Nucleus accumbens (tissue), 56 donors: ENCODE results near the gene RBMS2.
"Not testable (repeated sequence)": the region's sequence is repeated elsewhere in the genome, so short reads cannot be mapped to it uniquely, and the experiment has no call there.

ENCODE experiments used
- DNase-seq, 56 donors: peaks; one replicate each; lab custom pipeline; 2025; lab: John Stamatoyannopoulos, UW

RBMS2 gene, protein sequence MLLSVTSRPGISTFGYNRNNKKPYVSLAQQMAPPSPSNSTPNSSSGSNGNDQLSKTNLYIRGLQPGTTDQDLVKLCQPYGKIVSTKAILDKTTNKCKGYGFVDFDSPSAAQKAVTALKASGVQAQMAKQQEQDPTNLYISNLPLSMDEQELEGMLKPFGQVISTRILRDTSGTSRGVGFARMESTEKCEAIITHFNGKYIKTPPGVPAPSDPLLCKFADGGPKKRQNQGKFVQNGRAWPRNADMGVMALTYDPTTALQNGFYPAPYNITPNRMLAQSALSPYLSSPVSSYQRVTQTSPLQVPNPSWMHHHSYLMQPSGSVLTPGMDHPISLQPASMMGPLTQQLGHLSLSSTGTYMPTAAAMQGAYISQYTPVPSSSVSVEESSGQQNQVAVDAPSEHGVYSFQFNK

DNA sequence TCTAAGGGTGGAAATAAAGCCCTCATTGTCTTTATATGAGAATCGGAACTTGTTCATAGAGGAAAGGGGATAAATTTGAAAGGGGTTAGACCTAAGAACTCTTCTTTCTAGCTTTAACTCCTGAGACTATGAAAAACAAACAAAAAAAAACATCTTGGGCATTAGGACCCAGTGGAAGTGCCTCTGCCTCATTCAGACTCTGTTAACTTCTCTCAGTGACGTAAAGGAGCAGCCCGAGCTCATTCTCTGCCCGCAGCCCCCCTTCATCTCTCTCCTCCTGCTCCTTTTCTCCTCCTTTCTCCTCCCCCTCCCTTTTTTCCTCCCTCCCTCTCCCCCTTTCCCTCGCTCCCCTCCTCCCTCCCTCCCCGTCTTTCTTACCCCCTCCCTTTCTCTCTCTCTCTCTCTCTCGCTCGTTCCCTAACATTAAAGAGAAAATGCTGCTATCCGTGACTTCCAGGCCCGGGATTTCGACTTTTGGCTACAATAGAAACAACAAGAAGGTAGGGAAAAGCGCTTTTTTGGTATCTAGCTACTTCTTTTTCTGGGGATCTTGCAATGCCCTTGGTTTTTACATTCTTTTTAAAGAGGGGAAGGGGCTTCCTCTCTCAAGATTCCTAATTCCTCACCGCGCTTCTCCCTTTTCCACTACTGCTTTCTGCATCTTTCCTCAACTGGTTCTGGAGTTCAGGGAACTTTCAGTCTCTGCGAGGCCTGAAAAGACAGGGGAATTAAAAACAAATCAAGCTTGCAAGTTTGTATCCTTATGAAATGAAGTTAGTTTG is at the start of gene RBMS2:
TSS of gene RBMS2 (plus strand) at position 231 of the 782 bp plus-strand sequence. CDS start at position 435, 204 bp downstream.
- peak in 50 of 56 donors; percentile 10 to 89 (median 56) for DNase-seq

DNA sequence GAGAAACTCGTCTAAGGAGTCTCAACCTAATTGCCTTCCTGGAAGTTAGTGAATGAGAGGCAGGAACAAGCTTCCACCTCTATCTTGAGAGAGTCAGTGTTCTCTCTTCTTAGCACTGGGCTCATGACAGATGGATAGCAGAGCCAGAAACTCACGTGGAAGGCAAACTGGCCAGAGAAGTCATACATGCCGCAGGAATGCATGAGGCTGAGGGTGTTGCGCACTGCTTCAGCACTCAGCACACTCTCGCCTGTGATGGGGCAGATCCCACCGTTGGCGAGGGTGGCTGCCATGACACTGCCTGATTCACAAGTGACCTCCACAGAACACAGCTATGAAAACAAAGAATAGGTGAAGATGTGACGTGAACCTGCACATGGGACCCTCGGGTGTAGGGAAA is 47.2 kb upstream of the RBMS2 start:
- DNase-seq = no peak

DNA sequence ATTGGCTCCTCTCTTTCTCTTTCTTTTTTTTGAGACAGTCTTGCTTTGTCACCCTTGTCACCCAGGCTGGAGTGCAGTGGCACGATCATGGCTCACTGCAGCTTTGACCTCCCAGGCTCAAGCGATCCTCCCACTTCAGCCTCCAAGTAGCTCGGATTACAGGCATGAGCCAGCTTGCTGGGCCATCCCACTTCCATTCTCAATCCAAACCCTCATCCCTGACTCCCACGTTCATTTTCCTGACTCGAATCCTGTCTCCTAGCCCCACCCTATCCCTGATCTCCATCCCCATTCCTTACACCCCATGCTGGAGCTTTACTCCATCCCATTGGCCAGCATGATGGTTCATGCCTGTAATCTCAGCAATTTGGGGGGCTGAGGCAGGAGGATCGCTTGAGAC is 45.5 kb upstream of the RBMS2 start:
- no peak for DNase-seq

DNA sequence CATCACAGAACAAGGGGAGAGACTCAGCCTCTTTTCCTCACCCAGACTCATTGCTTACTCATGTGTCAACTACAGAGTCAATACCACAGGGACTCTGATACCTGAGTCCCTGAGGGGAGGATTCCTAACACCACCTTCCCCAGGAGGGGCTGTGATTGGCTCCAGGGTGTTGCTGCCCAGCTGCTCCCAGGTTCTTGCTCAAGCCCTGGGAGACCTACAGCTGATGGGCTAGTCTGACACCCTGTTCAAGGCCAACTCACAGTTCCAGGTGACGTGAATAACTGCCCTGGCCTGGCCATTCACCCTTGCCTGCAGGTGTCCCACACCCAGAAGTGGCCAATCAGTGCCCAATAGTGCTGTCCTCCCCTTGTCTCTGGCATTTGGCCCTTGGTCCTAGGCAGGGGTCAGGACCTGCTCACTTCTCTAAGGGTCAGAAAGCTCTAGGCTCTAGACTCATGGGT is 44.6 kb upstream of the RBMS2 start:
- no peak for DNase-seq

DNA sequence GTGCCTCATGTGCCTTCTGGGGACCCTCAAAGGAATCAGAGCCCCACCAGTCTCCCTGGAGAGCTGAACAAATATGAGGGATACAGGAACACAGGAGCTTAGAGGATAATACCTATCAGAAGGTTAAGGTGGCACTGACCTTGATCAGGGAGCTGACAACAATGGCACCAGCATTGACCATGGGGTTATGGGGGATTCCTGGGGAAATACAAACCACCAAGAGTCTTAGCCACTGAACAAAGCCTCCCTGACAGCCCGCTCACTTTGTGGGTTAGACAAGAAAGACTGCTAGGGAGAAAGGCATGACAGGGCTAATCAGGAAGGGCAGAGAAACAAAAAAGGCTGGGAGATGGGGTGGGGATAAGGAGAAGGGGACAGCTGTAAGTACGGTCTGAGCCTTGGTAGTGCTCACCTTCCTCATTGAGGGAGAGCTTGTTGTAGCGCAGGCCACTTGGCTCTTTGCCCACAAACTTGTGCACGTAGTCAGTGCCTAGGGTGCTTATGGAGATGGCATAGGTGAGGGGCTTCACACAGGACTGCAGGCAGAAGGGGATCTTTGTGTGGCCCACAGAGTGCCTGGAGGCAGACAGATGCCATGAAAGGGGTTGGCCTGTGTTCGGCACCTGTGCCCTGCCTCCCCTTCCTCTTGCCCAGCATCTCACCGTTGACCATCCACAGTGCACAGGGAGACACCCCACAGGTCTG is 43.9 kb upstream of the RBMS2 start:
- DNase-seq = no peak

DNA sequence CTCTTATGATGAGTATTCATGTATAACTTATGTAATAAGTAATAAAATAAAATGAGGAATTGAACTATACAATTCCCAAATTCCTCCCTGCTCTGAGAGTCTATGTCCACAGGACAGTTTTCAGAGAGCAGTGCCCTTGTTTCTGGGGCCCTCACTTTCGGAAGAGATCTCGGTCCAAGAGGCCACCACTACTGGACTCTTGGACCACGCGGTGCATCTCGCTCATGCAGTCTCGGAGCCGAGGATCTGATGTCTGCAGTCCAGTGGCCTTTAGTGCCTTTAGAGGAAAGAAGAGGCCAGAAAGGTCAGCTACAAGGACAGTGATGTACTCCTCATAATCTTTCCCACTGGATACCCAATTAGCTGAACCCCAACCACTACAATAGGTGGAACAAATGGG is 42.0 kb upstream of the RBMS2 start:
- no peak for DNase-seq

DNA sequence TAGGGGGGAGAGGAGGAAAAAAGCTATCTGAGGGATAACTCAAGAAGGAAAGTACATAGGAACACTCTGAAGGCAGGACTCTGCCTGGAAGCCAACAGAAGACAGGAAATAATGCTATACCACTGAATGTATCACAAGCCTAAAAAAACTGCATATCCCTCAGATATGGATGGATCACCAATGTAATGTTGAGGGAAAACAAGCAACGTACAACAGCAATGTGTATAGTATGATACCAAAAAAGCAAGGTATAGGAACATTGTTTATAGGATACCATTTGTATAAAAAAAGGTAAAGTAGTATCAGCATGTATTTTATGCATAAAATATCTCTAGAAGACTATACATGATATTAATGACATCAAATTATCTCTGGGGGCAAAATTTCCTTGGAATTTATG is 37.1 kb upstream of the RBMS2 start:
- DNase-seq = no peak

DNA sequence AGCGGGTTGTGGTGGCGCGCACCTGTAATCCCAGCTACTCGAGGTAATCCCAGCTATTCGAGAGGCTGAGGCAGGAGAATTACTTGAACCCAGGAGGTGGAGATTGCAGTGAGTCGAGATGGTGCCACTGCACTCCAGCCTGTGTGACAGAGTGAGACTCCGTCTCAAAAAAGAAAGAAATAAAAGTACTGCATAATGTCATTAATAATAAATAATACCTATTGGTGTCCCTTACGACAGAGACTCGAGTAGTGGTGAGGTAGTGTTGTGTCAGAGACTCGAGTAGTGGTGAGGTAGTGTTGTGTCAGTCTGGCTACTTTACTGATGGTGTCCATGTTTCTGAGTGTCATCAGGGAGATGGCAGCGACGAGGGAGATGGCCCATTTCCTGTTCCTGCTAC is 34.9 kb upstream of the RBMS2 start:
- DNase-seq = no peak

DNA sequence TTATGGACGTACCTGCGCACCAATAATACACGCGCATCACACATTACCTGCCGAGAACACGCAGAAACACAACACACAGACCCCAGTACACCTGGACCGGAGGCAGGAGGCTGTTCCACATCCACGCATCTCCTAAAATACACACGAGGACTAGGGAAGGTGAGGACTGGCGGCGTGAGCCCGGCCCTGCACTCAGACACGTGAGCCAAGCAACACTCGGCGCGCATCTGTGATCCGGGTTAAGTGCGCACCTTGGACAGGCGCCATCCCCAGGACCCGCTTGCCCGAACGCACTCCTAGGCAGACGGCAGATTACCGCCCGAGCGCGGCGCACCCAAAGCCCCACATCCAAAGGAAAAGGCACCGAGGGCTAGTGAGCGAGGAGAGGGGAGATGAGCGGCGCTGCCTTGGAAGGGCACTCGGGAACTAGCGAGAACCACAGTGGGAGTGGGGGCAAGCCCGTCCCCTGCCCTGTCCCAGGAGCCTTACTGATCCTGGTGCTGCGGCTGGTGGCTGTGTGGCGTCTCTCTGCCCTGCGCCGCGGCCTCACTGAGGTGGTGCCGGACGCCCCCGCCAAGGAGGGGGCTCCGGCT is 34.1 kb upstream of the RBMS2 start:
- DNase-seq = peak in 32 of 56 donors; percentile 13 to 68 (median 42)

DNA sequence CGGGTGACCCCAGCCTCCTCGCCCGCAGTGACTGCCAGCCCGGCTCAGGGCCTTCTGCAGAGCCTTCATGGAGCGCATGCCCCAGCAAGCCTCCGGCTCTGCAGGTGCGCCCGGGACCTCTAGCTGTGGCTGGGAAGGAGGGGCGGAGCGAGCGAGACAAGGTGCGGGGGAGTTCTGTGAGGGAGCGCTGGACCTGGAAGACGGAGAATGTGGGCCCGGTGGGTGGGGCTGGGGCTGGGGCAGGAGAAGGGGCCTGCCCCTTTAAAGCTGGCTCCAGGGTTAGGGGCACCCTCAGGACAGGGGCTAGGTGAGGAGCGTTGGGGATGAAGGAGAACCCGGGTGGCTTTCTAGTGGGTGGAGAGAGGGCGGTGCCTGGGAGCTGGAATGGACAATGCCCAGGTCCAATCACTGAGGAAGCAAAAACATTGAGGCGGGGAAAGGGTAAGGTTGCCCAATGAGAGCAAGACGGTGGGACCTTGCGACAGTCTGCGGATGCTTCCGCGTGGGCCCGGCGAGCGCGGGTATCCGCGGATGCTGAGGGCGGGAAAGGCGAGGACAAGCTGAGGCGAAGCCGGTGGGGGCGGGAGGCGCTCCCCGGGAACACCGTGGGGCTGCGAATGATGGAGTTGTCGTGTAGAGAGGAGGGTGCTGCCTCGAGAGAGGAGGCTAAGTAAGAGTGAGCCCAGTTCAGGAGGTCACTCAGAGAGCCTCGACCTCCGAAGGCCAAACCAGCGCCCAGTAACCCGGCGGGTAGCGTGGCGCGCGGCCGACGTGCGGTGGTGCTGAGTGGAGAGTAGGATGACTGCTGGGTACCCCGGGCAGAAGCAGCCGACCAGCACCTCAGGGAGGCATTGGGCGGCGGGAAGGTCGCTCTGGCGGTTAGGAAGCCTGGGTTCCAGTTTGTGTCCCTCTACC is 33.3 kb upstream of the RBMS2 start, which contains the start of gene GLS2:
TSS of gene GLS2 (minus strand) at position 121 of the 915 bp plus-strand sequence. CDS start at position 78, 43 bp downstream.
- peak; percentile 10 to 92 (median 74) for DNase-seq

DNA sequence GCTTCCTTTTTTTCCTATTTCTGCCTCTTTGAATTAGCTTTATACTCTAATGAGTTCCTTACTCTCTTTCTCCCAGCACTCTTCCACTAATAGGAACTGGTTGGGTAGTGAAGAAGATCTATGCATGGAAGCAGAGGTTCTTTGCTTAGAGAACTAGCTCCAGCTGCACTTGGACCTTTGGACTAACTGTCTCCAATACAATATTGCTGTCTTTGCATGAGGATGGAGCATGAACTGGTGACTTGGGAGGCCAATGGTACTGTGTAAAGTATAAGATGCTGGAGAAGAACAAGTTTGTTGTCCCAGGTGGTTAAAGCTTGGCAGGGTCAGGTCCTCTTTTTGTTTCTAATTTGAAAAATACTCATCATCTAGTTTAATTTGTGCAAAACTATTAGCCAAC is 31.3 kb upstream of the RBMS2 start:
- DNase-seq = no peak

DNA sequence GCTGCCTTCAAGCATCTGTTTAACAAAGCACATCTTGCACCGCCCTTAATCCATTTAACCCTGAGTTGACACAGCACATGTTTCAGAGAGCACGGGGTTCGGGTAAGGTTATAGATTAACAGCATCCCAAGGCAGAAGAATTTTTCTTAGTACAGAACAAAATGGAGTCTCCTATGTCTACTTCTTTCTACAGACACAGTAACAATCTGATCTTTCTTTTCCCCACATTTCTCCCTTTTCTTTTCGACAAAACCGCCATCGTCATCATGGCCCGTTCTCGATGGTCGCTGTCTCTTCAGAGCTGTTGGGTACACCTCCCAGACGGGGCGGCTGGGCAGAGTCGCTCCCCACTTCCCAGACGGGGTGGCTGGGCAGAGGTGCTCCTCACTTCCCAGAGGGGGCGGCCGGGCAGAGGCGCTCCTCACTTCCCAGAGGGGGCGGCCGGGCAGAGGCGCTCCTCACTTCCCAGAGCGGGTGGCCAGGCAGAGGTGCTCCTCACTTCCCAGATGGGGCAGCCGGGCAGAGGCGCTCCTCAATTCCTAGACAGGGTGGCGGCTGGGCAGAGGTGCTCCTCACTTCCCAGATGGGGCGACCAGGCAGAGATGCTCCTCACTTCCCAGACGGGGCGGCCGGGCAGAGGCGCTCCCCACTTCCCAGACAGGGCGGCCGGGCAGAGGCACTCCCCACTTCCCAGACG is 28.1 kb upstream of the RBMS2 start:
- not testable (repeated sequence) for DNase-seq

DNA sequence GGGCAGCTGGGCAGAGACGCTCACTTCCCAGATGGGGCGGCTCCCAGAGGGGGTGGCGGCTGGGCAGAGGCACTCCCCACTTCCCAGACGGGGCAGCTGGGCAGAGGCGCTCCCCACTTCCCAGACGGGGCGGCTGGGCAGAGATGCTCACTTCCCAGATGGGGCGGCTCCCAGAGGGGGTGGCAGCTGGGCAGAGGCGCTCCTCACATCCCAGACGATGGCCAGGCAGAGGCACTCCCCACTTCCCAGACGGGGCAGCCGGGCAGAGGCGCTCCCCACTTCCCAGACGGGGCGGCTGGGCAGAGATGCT is 27.6 kb upstream of the RBMS2 start:
- not testable (repeated sequence) for DNase-seq

DNA sequence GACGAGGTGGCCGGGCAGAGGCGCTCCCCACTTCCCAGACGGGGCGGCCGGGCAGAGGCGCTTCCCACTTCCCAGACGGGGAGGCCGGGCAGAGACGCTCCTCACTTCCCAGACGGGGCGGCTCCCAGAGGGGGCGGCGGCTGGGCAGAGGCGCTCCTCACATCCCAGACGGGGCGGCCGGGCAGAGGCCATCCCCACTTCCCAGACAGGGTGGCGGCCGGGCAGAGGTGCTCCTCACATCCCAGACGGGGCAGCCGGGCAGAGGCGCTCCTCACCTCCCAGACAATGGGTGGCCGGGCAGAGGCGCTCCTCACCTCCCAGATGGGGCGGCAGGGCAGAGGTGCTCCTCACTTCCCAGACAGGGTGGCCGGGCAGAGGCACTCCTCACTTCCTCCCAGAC is 27.1 kb upstream of the RBMS2 start:
- DNase-seq = not testable (repeated sequence)

DNA sequence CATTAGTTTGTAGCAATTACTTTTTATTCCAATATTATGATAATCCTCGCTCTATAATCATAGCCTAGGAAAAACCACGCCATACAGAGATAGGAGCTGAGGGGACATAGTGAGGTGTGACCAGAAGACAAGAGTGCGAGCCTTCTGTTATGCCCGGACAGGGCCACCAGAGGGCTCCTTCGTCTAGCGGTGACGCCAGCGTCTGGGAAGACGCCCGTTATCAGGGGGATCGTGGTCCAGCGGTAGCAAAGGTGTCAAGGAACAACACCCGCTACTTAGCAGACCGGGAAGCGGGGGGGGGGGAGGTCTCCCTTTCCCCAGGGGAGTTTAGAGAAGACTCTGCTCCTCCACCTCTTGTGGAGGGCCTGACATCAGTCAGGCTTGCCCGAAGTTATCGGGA is 24.9 kb upstream of the RBMS2 start:
- peak in 36 of 56 donors; percentile 1 to 70 (median 19) for DNase-seq

DNA sequence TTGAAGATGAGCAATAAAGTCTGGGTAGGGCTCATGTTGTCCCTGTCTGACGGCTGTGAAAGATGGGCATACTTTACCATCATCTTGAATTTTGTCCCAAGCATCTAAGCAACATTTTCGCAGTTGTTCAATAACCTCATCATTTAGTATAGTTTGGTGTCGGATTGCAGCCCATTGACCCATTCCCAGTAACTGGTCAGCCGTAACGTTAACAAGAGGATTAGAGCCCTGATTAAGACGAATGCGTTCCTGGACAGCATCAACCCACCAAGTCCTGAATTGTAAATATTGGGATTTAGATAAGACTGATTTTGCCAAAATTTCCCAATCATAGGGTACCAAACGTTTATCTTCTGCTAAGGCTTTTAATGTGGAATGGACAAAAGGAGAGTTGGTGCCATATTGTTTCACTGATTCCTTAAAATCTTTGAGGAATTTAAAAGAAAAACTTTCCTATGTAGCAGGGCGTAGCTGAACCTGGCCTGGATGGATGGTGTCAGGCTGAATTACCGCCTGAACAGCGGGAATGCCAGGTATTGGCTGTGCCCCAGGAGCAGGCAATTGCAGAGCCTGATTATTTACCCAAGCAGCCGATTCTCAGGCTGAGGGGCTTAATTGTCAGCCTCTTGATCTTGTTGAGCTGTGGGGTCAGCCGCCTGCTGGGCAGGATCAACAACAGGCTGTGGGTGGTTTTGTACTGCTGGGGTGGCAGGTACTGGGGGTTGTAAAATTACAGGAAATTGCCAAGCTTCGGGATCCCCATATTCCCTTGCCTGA is 23.3 kb upstream of the RBMS2 start:
- DNase-seq = not testable (repeated sequence)

DNA sequence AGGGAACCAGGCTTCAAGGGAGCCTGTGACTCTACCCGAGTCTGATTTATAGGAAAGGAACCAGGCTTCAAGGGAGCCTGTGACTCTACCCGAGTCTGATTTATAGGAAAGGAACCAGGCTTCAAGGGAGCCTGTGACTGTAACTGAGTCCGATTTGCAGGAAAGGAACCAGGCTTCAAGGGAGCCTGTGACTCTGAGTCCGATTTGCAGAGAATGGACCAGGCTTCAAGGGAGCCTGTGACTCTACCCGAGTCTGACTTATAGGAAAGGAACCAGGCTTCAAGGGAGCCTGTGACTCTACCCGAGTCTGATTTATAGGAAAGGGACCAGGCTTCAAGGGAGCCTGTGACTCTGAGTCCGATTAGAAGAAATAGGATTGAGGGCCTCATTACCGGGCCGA is 22.2 kb upstream of the RBMS2 start:
- DNase-seq = not testable (repeated sequence)

DNA sequence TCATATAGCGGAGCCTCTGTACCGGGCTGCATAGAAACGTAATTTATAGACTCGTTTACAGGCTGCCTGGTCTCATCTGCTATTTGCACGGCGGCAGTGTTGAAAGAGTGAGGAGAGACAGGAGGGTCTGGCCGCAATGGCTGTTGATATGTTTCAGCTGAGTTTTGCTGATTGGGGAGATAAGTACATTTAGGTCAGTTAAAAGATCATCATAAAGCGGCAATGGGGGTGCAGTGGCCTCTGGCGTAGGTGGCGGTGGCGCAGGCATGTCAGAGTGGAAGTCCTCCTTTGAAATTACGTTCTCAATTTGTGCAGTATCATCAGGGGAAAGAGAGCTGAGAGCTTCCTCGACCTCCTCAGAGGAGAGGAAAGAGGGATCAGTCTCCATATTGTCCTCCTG is 21.7 kb upstream of the RBMS2 start:
- not testable (repeated sequence) for DNase-seq
